K562 (cell line): ENCODE measurements around the gene PFN2. TPM values are rescaled to one million over a fixed set of nuclear protein-coding genes. Genes with fewer than 3 reads are reported as not detected.

Source experiments
- ATAC-seq: fragments of 200-7000 bp; cut with Tn5 transposase; 3 replicates; pipeline ENCODE4 v1.9.1; 2020; ENCODE audit warnings: moderate library complexity
- BruUV-seq: library from RNA; stranded (reverse); fragments of 400-500 nt; replicated peaks from 2 replicates; lab custom pipeline; 2021; lab: Mats Ljungman, UMichigan
- CTCF ChIA-PET: fragments of 300-600 bp; formaldehyde crosslinking; extraction: SDS; loops from one replicate; lab custom pipeline; 2021; ENCODE audit warnings: low intra/inter-chr PET ratio; lab: Yijun Ruan, JAX
- POLR2A ChIA-PET: fragments of 300-600, 350-650 bp; sonication (Branson Sonifier 250); formaldehyde crosslinking; extraction: SDS; loops from one replicate; lab custom pipeline; 2021; ENCODE audit warnings: antibody characterized with exemption, inconsistent platforms; lab: Yijun Ruan, JAX
- DNase-seq, 4 experiments: peaks; one replicate each; pipeline versions ENCODE4 v3.0.0 to v3.0.0-alpha.2; 2011 to 2018; ENCODE audit warnings: low spot score in 3 of 4, mixed read lengths in 3 of 4; ENCODE audit errors: extremely low read depth in 1 of 4
- FAIRE-seq: peaks from 2 replicates; lab custom pipeline; 2011; peaks lifted over from hg19 to GRCh38; lab: Jason Lieb, UNC
- H2AFZ ChIP-seq: 2 replicates; pipeline ENCODE4 v1.6.0; 2011; ENCODE audit warnings: low read depth, low read length, control low read depth, inconsistent platforms
- H3K27ac ChIP-seq: fragments of 200-600 bp; 3 replicates; pipeline ENCODE4 v1.8.0; 2011; ENCODE audit warnings: low read depth, mild to moderate bottlenecking, control low read depth, inconsistent platforms, low read length, moderate library complexity, mixed read lengths; ENCODE audit errors: extremely low read depth
- H3K27me3 ChIP-seq, 2 experiments: fragments of 300-600 bp in 1 of 2; 2 replicates in 1 of 2; 3 replicates in 1 of 2; pipeline versions ENCODE4 v1.6.0 to v1.8.0; 2011; ENCODE audit warnings: inconsistent platforms in 2 of 2, low read length in 2 of 2, mild to moderate bottlenecking in 1 of 2, mixed read lengths in 1 of 2, moderate library complexity in 1 of 2; ENCODE audit not compliant: control insufficient read depth in 2 of 2, insufficient read depth in 2 of 2
- H3K36me3 ChIP-seq: fragments of 300-600 bp; 3 replicates; pipeline ENCODE4 v1.8.0; 2011; ENCODE audit warnings: mild to moderate bottlenecking, low read length, inconsistent platforms; ENCODE audit not compliant: control insufficient read depth, insufficient read depth
- H3K4me1 ChIP-seq, 2 experiments: fragments of 200-600 bp in 1 of 2; replicated peaks in 1 of 2; 2 replicates in 1 of 2; 3 replicates in 1 of 2; pipeline versions ENCODE4 v1.5.1 to v1.8.0; 2011; ENCODE audit warnings: inconsistent platforms in 2 of 2, low read length in 2 of 2, mild to moderate bottlenecking in 1 of 2, mixed read lengths in 1 of 2, moderate library complexity in 1 of 2; ENCODE audit not compliant: control insufficient read depth in 2 of 2, insufficient read depth in 2 of 2
- H3K4me2 ChIP-seq: 2 replicates; pipeline ENCODE4 v1.6.1; 2011; ENCODE audit warnings: low read length, control low read depth, inconsistent platforms, mixed read lengths; ENCODE audit not compliant: insufficient read depth
- H3K4me3 ChIP-seq: fragments of 200-600 bp; sonication (generic), shearing (Covaris generic); 2 replicates; pipeline ENCODE4 v1.5.1; 2016; ENCODE audit warnings: control low read depth, inconsistent platforms
- H3K79me2 ChIP-seq: fragments of 200-600 bp; 3 replicates; pipeline ENCODE4 v1.8.0; 2011; ENCODE audit warnings: low read length, inconsistent platforms; ENCODE audit not compliant: control insufficient read depth, insufficient read depth
- H3K9ac ChIP-seq, 2 experiments: 2 replicates each; pipeline versions ENCODE4 v1.6.0 to v1.6.1; 2011; ENCODE audit warnings: low read depth in 2 of 2, low read length in 2 of 2, control low read depth in 1 of 2, inconsistent platforms in 1 of 2, mild to moderate bottlenecking in 1 of 2, mixed read lengths in 1 of 2; ENCODE audit not compliant: insufficient read depth in 1 of 2
- H3K9me1 ChIP-seq: one replicate; pipeline ENCODE4 v1.6.0; 2011; ENCODE audit warnings: inconsistent platforms, mild to moderate bottlenecking, low read length, moderate library complexity; ENCODE audit not compliant: control insufficient read depth, insufficient read depth
- H3K9me3 ChIP-seq: replicated peaks from 2 replicates; pipeline ENCODE4 v1.5.1; 2011; ENCODE audit warnings: low read depth, low read length, inconsistent platforms; ENCODE audit not compliant: control insufficient read depth, insufficient read depth
- H4K20me1 ChIP-seq: replicated peaks from 2 replicates; pipeline ENCODE4 v1.6.1; 2011; ENCODE audit warnings: low read length, inconsistent platforms, mixed read lengths; ENCODE audit not compliant: control insufficient read depth, insufficient read depth
- BRCA1 ChIP-seq, 2 experiments: fragments of 450-650 bp in 1 of 2; sonication (generic) in 1 of 2; formaldehyde crosslinking in 1 of 2; IDR thresholded peaks; 2 replicates each; pipeline versions ENCODE4 v1.5.0 to v1.6.1; 2017 to 2020; ENCODE audit warnings: mild to moderate bottlenecking in 1 of 2, missing genetic modification reagents in 1 of 2
- ETV1 ChIP-seq: fragments of 450-650 bp; conservative IDR thresholded peaks from 2 replicates; pipeline ENCODE4 v1.6.1; 2016; ENCODE audit warnings: missing genetic modification characterization, control low read depth, low read depth, missing compliant biosample characterization
- FOXA1 ChIP-seq: fragments of 450-650 bp; IDR thresholded peaks from 2 replicates; pipeline ENCODE4 v1.6.1; 2016; ENCODE audit warnings: mild to moderate bottlenecking, borderline replicate concordance
- ID3 ChIP-seq, 2 experiments: fragments of 250-450 bp in 1 of 2; fragments of 450-650 bp in 1 of 2; sonication (Bioruptor Pico) in 1 of 2; IDR thresholded peaks; 2 replicates each; pipeline versions ENCODE4 v1.6.1 to v1.8.0; 2016 to 2021; ENCODE audit warnings: mild to moderate bottlenecking in 2 of 2, moderate library complexity in 2 of 2, missing compliant biosample characterization in 1 of 2, missing genetic modification characterization in 1 of 2
- NCOR1 ChIP-seq: fragments of 450-650 bp; IDR thresholded peaks from 2 replicates; pipeline ENCODE4 v1.6.1; 2016; ENCODE audit warnings: mild to moderate bottlenecking, moderate library complexity
- PBX2 ChIP-seq, 2 experiments: IDR thresholded peaks in 1 of 2; conservative IDR thresholded peaks in 1 of 2; 2 replicates each; pipeline ENCODE4 v1.6.1; 2016; ENCODE audit warnings: low read depth in 2 of 2, mild to moderate bottlenecking in 1 of 2, missing compliant biosample characterization in 1 of 2, missing genetic modification characterization in 1 of 2, moderate library complexity in 1 of 2
- PHB ChIP-seq: fragments of 250-450 bp; sonication (Bioruptor Pico); IDR thresholded peaks from 2 replicates; pipeline ENCODE4 v1.5.0; 2021
- PML ChIP-seq: IDR thresholded peaks from 2 replicates; pipeline ENCODE4 v1.6.1; 2012; ENCODE audit warnings: low read length, inconsistent platforms
- SMAD1 ChIP-seq: fragments of 150-350 bp; IDR thresholded peaks from 2 replicates; pipeline ENCODE4 v1.6.1; 2014; ENCODE audit warnings: low read length, low read depth; ENCODE audit not compliant: partially characterized antibody
- TCF3 ChIP-seq: sonication (generic); formaldehyde crosslinking; IDR thresholded peaks from 2 replicates; pipeline ENCODE4 v1.4.0; 2020; ENCODE audit warnings: mild to moderate bottlenecking, missing genetic modification reagents
- TFE3 ChIP-seq: fragments of 450-650 bp; formaldehyde crosslinking; IDR thresholded peaks from 2 replicates; pipeline ENCODE4 v1.4.0; 2020; ENCODE audit warnings: mild to moderate bottlenecking, mixed read lengths
- ZBTB8A ChIP-seq: fragments of 450-650 bp; IDR thresholded peaks from 2 replicates; pipeline ENCODE4 v1.6.1; 2018; ENCODE audit warnings: mild to moderate bottlenecking, moderate library complexity; ENCODE audit not compliant: partially characterized antibody
- ZNF695 ChIP-seq: fragments of 450-650 bp; formaldehyde crosslinking; IDR thresholded peaks from 2 replicates; pipeline ENCODE4 v1.4.0; 2020; ENCODE audit warnings: mild to moderate bottlenecking, moderate library complexity
- WGBS: fragments of 100-300 bp; shearing (Covaris generic); methylation state at CpG from one replicate; pipeline ENCODE4 v1.1.6; 2016; ENCODE audit warnings: low coverage, mixed read lengths; ENCODE audit not compliant: insufficient coverage; ENCODE audit errors: missing lambda C conversion rate; 5-methylcytosine and 5-hydroxymethylcytosine counted together
- in situ Hi-C: fragments of 300-500 bp; cut with MboI; formaldehyde crosslinking; loops from 4 replicates; pipeline ENCODE4 v1.15.0; 2018; ENCODE audit warnings: inconsistent platforms, mixed read lengths
- intact Hi-C: fragments of 100-400 bp; cut with micrococcal nuclease; formaldehyde crosslinking; loops from 2 replicates; pipeline ENCODE4 v1.14.2; 2022
- polyA plus RNA-seq, 8 experiments: library from polyadenylated mRNA; depleted of rRNA in 4 of 8; stranded (reverse) in 5 of 8; unstranded in 3 of 8; fragments of >200 nt; fragmentation: Nextera tagmentation in 2 of 8; fragmentation: Illumina TruSeq in 1 of 8; extraction: Ambion mirVana in 2 of 8; extraction: Trizol in 1 of 8; gene quantifications; 2 replicates each; pipeline versions ENCODE4 v1.2.1 to v1.2.3, GENCODE V29; 2011 to 2014; ENCODE audit warnings: inconsistent platforms in 1 of 8, missing spikeins in 1 of 8
- total RNA-seq, 7 experiments: library from RNA; depleted of rRNA in 6 of 7; stranded (reverse); fragments of >200 nt in 6 of 7; fragmentation: Illumina TruSeq in 2 of 7; extraction: Trizol in 2 of 7; gene quantifications; 2 replicates each; pipeline versions ENCODE4 v1.2.1 to v1.2.3, GENCODE V29; 2011 to 2021; ENCODE audit warnings: low replicate concordance in 1 of 7

PFN2 gene
- total and polyA plus RNA-seq, 9 of the 15 experiments (the other 6 are each of a cell fraction or from before 2014, with no cell fraction given), result 0.14 to 0.86 (median 0.35) TPM

- TF ChIP-seq BRCA1 (IDR thresholded peaks at IDR 0.05) (no peak), BRCA1 (CRISPR knock-in tag; IDR thresholded peaks at IDR 0.05) (no peak), NCOR1 (no peak)
- TF ChIP-seq, all 486 proteins: peak for 0
These were observed 29.9 kb upstream of the PFN2 start (continued) for GRCh38 chr3:150000641-150001040.

- Histone ChIP-seq H3K9ac (no peak overlapping the region), H3K9me1 (no peaks in the 10 kb centered on the region), H3K4me1 (no peaks in the 10 kb centered on the region), H3K4me2 (no peak overlapping the region), H3K36me3 (no peaks in the 10 kb centered on the region), H3K4me3 (no peak overlapping the region), H2AFZ (no peak overlapping the region), H3K27ac (no peak overlapping the region), H4K20me1 (no peaks in the 10 kb centered on the region), H3K79me2 (no peaks in the 10 kb centered on the region), H3K9me3 (no peaks in the 10 kb centered on the region; the same call in 1 of the 2 replicates), H3K27me3 (no peaks in the 10 kb centered on the region)
- POLR2A ChIA-PET, result no interaction called here
- in situ Hi-C loops (no loop called here), intact Hi-C loops (no loop called here)
- no peak for ATAC-seq
- 2% methylated on average over 4 of the region's 4 CpGs for WGBS
- no peak for DNase-seq
- CTCF ChIA-PET, result no interaction called here
- BruUV-seq, result no TSS peak
- FAIRE-seq, result no peak
- TF ChIP-seq FOXA1 (no peak), PHB (CRISPR knock-in tag) (no peak), TCF3 (CRISPR knock-in tag) (no peak), ETV1 (tag) (no peak), SMAD1 (no peak), ZNF695 (CRISPR knock-in tag) (no peak), PML (no peak), PBX2 (CRISPR knock-in tag; IDR thresholded peaks at IDR 0.05; ENCODE audit: low read depth) (no peak), PBX2 (tag; conservative IDR thresholded peaks at IDR 0.05; ENCODE audit: low read depth) (no peak), ID3 (CRISPR knock-in tag; IDR thresholded peaks at IDR 0.05) (no peak), ID3 (tag; IDR thresholded peaks at IDR 0.05) (no peak), TFE3 (CRISPR knock-in tag) (no peak), ZBTB8A (no peak)
These were observed 28.7 kb upstream of the PFN2 start for GRCh38 chr3:149999421-149999820.
